Glutamatergic neuron (in vitro differentiated cells): Measurements from ENCODE around the gene CYFIP2. TPM values are rescaled to one million over a fixed set of nuclear protein-coding genes. Genes with fewer than 3 reads are reported as not detected.

Source experiments
- DNase-seq: peaks from one replicate; pipeline ENCODE4 v3.0.0; 2022
- H3K27ac Mint-ChIP-seq: one replicate; pipeline ENCODE4 v1.8.0; 2020; ENCODE audit warnings: mild to moderate bottlenecking, mixed read lengths, inconsistent platforms; ENCODE audit not compliant: unreplicated experiment
- H3K27me3 Mint-ChIP-seq: one replicate; pipeline ENCODE4 v1.8.0; 2020; ENCODE audit warnings: mild to moderate bottlenecking, moderate library complexity, mixed read lengths, inconsistent platforms; ENCODE audit not compliant: unreplicated experiment
- H3K36me3 Mint-ChIP-seq: one replicate; pipeline ENCODE4 v1.8.0; 2020; ENCODE audit warnings: mild to moderate bottlenecking, mixed read lengths, inconsistent platforms; ENCODE audit not compliant: unreplicated experiment
- H3K4me1 Mint-ChIP-seq: one replicate; pipeline ENCODE4 v1.8.0; 2020; ENCODE audit warnings: mild to moderate bottlenecking, low read depth, mixed read lengths, inconsistent platforms; ENCODE audit not compliant: unreplicated experiment
- H3K4me3 Mint-ChIP-seq: one replicate; pipeline ENCODE4 v1.8.0; 2020; ENCODE audit warnings: mild to moderate bottlenecking, mixed read lengths, inconsistent platforms; ENCODE audit not compliant: unreplicated experiment
- H3K9me3 Mint-ChIP-seq: one replicate; pipeline ENCODE4 v1.8.0; 2020; ENCODE audit warnings: mild to moderate bottlenecking, moderate library complexity, mixed read lengths, inconsistent platforms; ENCODE audit not compliant: unreplicated experiment
- total RNA-seq: library from RNA; stranded (reverse); fragmentation: NEBNext Ultra II Directional; extraction: Animal tissue kit (Norgen Biotek cat#: 25700); gene quantifications from one replicate; pipeline ENCODE4 v1.2.1, GENCODE V29; 2021; ENCODE audit not compliant: unreplicated experiment
- TF ChIP-seq, protein P1 (sequence below): fragments of 200-600 bp; sonication (generic); IDR thresholded peaks from one replicate; pipeline ENCODE4 v1.5.0; 2021; ENCODE audit not compliant: partially characterized antibody, unreplicated experiment

Gene CYFIP2
- total RNA-seq, 1 donor from 2014 or later, result 120 TPM

DNA sequence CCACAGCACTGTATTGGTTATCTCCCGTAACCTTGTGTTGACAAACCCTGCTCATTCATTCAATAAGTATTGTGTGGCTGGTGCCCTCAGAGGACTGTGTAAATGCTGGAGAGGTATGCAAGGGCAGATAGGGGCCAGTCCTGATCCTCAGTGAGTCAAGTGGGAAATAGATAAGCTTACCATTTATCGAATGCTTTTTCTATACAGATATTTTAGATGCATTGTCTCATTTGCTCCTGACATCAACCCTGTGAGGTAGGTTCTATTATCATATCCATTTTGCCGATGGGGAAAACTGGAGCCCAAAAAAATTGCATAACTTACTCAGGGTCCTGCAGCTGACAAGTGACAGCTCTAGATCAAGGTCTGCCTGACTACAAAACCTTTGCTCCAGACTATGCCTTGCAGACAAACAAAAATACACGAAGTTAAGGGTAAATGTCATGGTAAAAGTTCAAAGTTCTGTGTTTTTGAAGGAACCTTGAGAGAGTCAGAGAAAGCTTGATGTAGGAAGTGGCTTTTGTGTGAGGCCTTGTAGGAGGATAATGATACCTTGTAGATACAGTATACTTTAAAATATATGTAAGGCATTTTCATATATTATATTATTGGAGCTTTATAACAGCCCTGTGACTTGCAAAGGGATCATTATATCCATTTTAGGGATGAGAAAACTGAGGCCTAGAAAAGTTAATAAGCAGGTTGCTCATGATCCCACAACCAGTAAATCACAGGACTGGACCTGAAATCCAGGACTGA, 22.7 kb downstream of the CYFIP2 start:
- H3K9me3 Mint-ChIP-seq, result no peaks in the 10 kb centered on the region
- no peaks in the 10 kb centered on the region for H3K27me3 Mint-ChIP-seq
- no peaks in the 10 kb centered on the region for H3K36me3 Mint-ChIP-seq
- H3K4me1 Mint-ChIP-seq, result peaks cover 2% of the 10 kb centered on the region
- TF ChIP-seq, protein P1, sequence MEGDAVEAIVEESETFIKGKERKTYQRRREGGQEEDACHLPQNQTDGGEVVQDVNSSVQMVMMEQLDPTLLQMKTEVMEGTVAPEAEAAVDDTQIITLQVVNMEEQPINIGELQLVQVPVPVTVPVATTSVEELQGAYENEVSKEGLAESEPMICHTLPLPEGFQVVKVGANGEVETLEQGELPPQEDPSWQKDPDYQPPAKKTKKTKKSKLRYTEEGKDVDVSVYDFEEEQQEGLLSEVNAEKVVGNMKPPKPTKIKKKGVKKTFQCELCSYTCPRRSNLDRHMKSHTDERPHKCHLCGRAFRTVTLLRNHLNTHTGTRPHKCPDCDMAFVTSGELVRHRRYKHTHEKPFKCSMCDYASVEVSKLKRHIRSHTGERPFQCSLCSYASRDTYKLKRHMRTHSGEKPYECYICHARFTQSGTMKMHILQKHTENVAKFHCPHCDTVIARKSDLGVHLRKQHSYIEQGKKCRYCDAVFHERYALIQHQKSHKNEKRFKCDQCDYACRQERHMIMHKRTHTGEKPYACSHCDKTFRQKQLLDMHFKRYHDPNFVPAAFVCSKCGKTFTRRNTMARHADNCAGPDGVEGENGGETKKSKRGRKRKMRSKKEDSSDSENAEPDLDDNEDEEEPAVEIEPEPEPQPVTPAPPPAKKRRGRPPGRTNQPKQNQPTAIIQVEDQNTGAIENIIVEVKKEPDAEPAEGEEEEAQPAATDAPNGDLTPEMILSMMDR, result no peak
- H3K4me3 Mint-ChIP-seq, result no peak overlapping the region
- H3K27ac Mint-ChIP-seq, result no peak overlapping the region
- no peak for DNase-seq

DNA sequence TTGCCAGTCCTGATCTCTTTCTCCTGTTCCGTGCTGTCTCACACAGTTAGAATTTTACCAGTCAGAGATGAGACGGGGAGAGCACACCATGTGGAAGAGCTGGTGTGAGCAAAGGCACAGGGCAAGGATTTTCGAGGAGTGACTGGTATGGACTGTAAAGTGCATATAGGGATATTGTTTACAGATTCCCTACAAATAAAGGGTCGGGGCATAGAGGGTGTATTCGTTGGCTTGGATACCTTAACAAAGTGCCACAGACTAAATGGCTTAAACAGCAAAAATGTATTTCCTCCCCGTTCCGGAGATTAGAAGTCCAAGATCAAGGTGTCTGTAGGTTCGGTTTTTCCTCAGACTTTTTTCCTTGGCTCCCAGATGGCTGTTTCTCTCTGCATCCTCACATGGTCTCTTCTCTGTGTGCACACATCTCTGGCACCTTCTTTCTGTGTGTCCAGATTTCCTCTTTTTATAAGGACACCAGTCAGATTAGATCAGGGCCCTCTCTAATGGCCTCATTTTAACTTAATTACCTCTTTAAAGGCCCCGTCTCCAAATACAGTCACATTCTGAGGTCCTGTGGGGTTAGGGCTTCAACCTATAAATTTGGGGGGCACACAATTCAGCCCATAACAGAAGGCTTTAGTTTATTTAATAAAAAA, 23.4 kb downstream of the CYFIP2 start:
- no peaks in the 10 kb centered on the region for H3K36me3 Mint-ChIP-seq
- no peak overlapping the region for H3K4me3 Mint-ChIP-seq
- H3K9me3 Mint-ChIP-seq, result no peaks in the 10 kb centered on the region
- H3K27ac Mint-ChIP-seq, result no peak overlapping the region
- TF ChIP-seq, protein P1, result no peak
- H3K4me1 Mint-ChIP-seq, result peaks cover 2% of the 10 kb centered on the region
- no peaks in the 10 kb centered on the region for H3K27me3 Mint-ChIP-seq
- no peak for DNase-seq

DNA sequence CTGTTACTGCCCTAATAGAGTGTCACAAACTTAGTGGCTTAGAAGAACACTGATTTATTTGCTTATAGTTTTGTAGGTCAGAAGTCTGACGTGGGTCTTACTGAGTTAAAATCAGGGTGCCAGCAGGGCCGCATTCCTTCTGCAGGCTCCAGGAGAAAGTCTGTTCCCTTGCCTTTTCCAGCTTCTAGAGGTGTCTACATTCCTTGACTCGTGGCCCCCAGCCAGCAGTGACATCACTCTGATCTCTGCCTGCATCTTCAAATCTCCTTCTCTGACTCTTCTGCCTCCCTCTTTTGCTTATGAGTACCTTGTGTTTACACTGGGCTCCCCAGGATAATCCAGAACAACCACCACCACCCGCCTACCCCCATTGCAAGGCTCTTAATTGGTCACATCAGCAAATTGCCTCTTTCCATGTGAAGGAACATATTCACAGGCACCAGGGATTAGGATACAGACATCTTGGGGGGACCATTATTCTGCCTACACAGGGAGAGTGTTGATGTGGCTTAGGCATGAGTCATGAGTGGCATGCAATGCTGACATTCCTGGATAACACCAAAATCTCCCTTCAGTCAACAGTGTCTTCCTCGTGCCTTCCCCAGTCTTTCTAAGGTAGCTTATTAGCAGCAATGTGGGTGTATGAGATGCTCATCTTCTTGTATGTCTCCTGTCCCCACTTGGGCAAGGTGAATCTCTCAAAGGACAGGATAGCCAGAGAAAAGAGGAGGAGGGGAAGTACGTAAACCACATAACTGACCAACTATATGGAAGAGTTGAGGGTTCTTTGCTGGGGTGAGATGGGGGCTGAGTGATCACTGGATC, 24.4 kb downstream of the CYFIP2 start:
- no peak overlapping the region for H3K4me3 Mint-ChIP-seq
- no peaks in the 10 kb centered on the region for H3K36me3 Mint-ChIP-seq
- H3K27me3 Mint-ChIP-seq, result no peaks in the 10 kb centered on the region
- no peak for DNase-seq
- no peak overlapping the region for H3K27ac Mint-ChIP-seq
- no peaks in the 10 kb centered on the region for H3K4me1 Mint-ChIP-seq
- TF ChIP-seq, protein P1, result no peak
- H3K9me3 Mint-ChIP-seq, result no peaks in the 10 kb centered on the region

DNA sequence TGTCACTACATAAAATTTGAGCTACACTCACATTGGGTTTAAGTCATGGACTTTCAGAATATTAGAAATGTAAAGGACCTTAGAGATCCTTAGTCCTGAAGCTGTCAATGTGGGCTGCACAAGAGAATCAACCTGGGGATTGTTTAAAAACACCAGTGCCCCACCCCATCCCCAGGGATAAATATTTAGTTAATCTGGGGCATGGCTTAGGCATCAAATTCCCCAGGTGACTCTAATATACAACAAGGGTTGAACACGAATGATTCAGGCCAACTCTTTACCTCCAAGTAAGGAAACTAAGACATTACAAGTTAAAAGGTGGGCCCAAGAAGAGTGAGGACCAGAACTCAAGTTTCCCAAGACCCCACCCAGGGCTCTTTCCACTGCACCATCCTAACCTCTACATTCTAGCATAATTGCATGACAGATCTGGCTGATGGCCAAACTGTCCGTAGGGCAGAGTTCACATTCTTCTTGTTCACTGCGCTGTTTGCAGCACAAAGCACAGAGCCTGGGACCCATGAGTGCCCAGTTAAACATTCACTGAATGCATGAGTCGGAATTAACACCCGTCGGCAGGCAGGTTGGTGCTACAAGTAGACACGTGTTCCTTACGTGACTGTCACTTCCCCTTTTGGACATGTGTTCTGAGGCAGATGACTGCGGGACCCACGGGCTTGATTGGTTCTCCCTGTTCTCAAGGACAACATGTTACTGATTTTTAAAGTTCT, 25.2 kb downstream of the CYFIP2 start:
- H3K36me3 Mint-ChIP-seq, result no peaks in the 10 kb centered on the region
- DNase-seq, result no peak
- H3K27ac Mint-ChIP-seq, result no peak overlapping the region
- TF ChIP-seq, protein P1, result no peak
- no peaks in the 10 kb centered on the region for H3K9me3 Mint-ChIP-seq
- H3K4me1 Mint-ChIP-seq, result no peaks in the 10 kb centered on the region
- no peak overlapping the region for H3K4me3 Mint-ChIP-seq
- H3K27me3 Mint-ChIP-seq, result no peaks in the 10 kb centered on the region
